Activated CD4-positive, CD25-positive, alpha-beta regulatory T cell treated with anti-CD3 and anti-CD28 coated beads, Interleukin-2, amount 50 U/mL, for 24 hours (primary cell): ENCODE measurements around the gene PHKA2.

Experiments
- ATAC-seq, 2 donors: fragments of 150-1000 bp; cut with Tn5 transposase; one replicate each; pipeline ENCODE4 v1.10.0; 2021; ENCODE audit warnings: mild to moderate bottlenecking in 1 of 2, moderate library complexity in 1 of 2

Gene PHKA2

GRCh38 chrX:18971506-18971905 lies 12.4 kb downstream of the PHKA2 start:
- no peak for ATAC-seq

- ATAC-seq = no peak
Measured at GRCh38 chrX:18970465-18970864, 13.4 kb downstream of the PHKA2 start.

GRCh38 chrX:18966624-18967023 lies 17.3 kb downstream of the PHKA2 start:
- no peak for ATAC-seq

- ATAC-seq = no peak
Measured at GRCh38 chrX:18964901-18965300, 19.0 kb downstream of the PHKA2 start.

- ATAC-seq = no peak
Measured at GRCh38 chrX:18964026-18964425, 19.9 kb downstream of the PHKA2 start.

GRCh38 chrX:18962329-18962728 lies 21.6 kb downstream of the PHKA2 start:
- ATAC-seq = no peak

GRCh38 chrX:18961686-18962085 lies 22.2 kb downstream of the PHKA2 start:
- ATAC-seq = no peak

- no peak for ATAC-seq
Measured at GRCh38 chrX:18956303-18957032, 27.4 kb downstream of the PHKA2 start.

GRCh38 chrX:18955676-18956075 lies 28.2 kb downstream of the PHKA2 start:
- no peak for ATAC-seq

- no peak for ATAC-seq
Measured at GRCh38 chrX:18951032-18951431, 32.9 kb downstream of the PHKA2 start.

GRCh38 chrX:18949944-18950301 lies 34.0 kb downstream of the PHKA2 start:
- no peak for ATAC-seq

- ATAC-seq = no peak
Measured at GRCh38 chrX:18949291-18949943, 34.5 kb downstream of the PHKA2 start.

- no peak for ATAC-seq
Measured at GRCh38 chrX:18946611-18947010, 37.3 kb downstream of the PHKA2 start.

GRCh38 chrX:18946157-18946556 lies 37.8 kb downstream of the PHKA2 start:
- no peak for ATAC-seq

- no peak for ATAC-seq
Measured at GRCh38 chrX:18945483-18945882, 38.4 kb downstream of the PHKA2 start.

GRCh38 chrX:18944482-18944881 lies 39.4 kb downstream of the PHKA2 start:
- ATAC-seq = no peak

GRCh38 chrX:18941896-18942295 lies 42.0 kb downstream of the PHKA2 start:
- no peak for ATAC-seq

- ATAC-seq = no peak
Measured at GRCh38 chrX:18938710-18939109, 45.2 kb downstream of the PHKA2 start.

- ATAC-seq = no peak
Measured at GRCh38 chrX:18937173-18937572, 46.7 kb downstream of the PHKA2 start.

- no peak for ATAC-seq
Measured at GRCh38 chrX:18935893-18936292, 48.0 kb downstream of the PHKA2 start.

GRCh38 chrX:18934708-18935107 lies 49.2 kb downstream of the PHKA2 start:
- ATAC-seq = no peak

- ATAC-seq = no peak
Measured at GRCh38 chrX:18933617-18934016, 50.3 kb downstream of the PHKA2 start.

GRCh38 chrX:18931972-18932371 lies 51.9 kb downstream of the PHKA2 start:
- ATAC-seq = no peak

GRCh38 chrX:18929775-18930174 lies 54.1 kb downstream of the PHKA2 start:
- no peak for ATAC-seq

- no peak for ATAC-seq
Measured at GRCh38 chrX:18927558-18927957, 56.4 kb downstream of the PHKA2 start.
